HCT116 (cell line): ENCODE measurements around the gene HHIPL1. TPM values are rescaled to one million over a fixed set of nuclear protein-coding genes. Genes with fewer than 3 reads are reported as not detected.
"Not testable (repeated sequence)": the region's sequence is repeated elsewhere in the genome, so short reads cannot be mapped to it uniquely, and the experiment has no call there.

Experiments used
- ATAC-seq: fragments of 200-7000 bp; cut with Tn5 transposase; 2 replicates; pipeline ENCODE4 v1.9.1; 2020; ENCODE audit warnings: mild to moderate bottlenecking, moderate library complexity
- BruUV-seq: library from RNA; stranded (reverse); fragments of 400-500 nt; replicated peaks from 2 replicates; lab custom pipeline; 2021; lab: Mats Ljungman, UMichigan
- CTCF ChIA-PET: fragments of 300-600 bp; sonication (Branson Sonifier 250); formaldehyde crosslinking; loops from one replicate; lab custom pipeline; 2021; ENCODE audit warnings: antibody characterized with exemption; lab: Charles Lee
- POLR2A ChIA-PET: fragments of 300-600, 350-600 bp; sonication (Branson Sonifier 250); formaldehyde crosslinking; loops from one replicate; lab custom pipeline; 2021; ENCODE audit warnings: antibody characterized with exemption; lab: Charles Lee
- RAD21 ChIA-PET, 2 experiments: fragments of 300-600 bp; sonication (Branson Sonifier 250); formaldehyde crosslinking; loops; one replicate each; lab custom pipeline; 2023; ENCODE audit warnings: low total read pairs in 2 of 2; ENCODE audit not compliant: uncharacterized antibody in 2 of 2, unreplicated experiment in 2 of 2, low non-redundant PET in 1 of 2; lab: Charles Lee
- DNase-seq: peaks from one replicate; pipeline ENCODE4 v3.0.0-alpha.2; 2010; ENCODE audit warnings: low read depth, low spot score
- H2AFZ ChIP-seq: fragments of 200-600 bp; shearing (Covaris generic), sonication (generic); 2 replicates; pipeline ENCODE4 v1.6.1; 2017; ENCODE audit warnings: low read depth, mixed run types, mixed read lengths, antibody characterized with exemption, low read length; ENCODE audit not compliant: poor library complexity, severe bottlenecking
- H3K27ac ChIP-seq: 2 replicates; pipeline ENCODE4 v1.5.1; 2012; ENCODE audit warnings: low read depth, low read length
- H3K27me3 ChIP-seq: fragments of 200-600 bp; sonication (generic); 2 replicates; pipeline ENCODE4 v1.6.1; 2016; ENCODE audit warnings: mixed run types, low read length, mixed read lengths; ENCODE audit not compliant: insufficient read depth
- H3K36me3 ChIP-seq, 2 experiments: fragments of 200-500 bp in 1 of 2; fragments of 200-600 bp in 1 of 2; sonication (Bioruptor generic) in 1 of 2; sonication (generic) in 1 of 2; 2 replicates each; pipeline versions ENCODE4 v1.5.1 to v1.6.1; 2014 to 2016; ENCODE audit warnings: low read length in 2 of 2, inconsistent platforms in 1 of 2, mixed read lengths in 1 of 2, mixed run types in 1 of 2; ENCODE audit not compliant: insufficient read depth in 2 of 2, control insufficient read depth in 1 of 2
- H3K4me1 ChIP-seq, 2 experiments: fragments of 200-600 bp in 1 of 2; sonication (generic) in 1 of 2; 2 replicates each; pipeline versions ENCODE4 v1.5.1 to v1.6.1; 2012 to 2017; ENCODE audit warnings: low read length in 2 of 2, inconsistent platforms in 1 of 2, mild to moderate bottlenecking in 1 of 2, mixed read lengths in 1 of 2, mixed run types in 1 of 2, moderate library complexity in 1 of 2; ENCODE audit not compliant: insufficient read depth in 2 of 2, control insufficient read depth in 1 of 2
- H3K4me2 ChIP-seq: fragments of 200-600 bp; sonication (generic); 2 replicates; pipeline ENCODE4 v1.6.1; 2017; ENCODE audit warnings: mixed run types, low read length, mixed read lengths
- H3K4me3 ChIP-seq, 2 experiments: fragments of 200-600 bp in 1 of 2; sonication (generic) in 1 of 2; replicated peaks in 1 of 2; 2 replicates each; pipeline ENCODE4 v1.5.1; 2011 to 2016; ENCODE audit warnings: low read length in 2 of 2, control low read depth in 1 of 2, low read depth in 1 of 2, mild to moderate bottlenecking in 1 of 2, mixed read lengths in 1 of 2, mixed run types in 1 of 2
- H3K79me2 ChIP-seq: fragments of 200-600 bp; sonication (generic); 2 replicates; pipeline ENCODE4 v1.6.1; 2017; ENCODE audit warnings: mild to moderate bottlenecking, mixed run types, low read length, moderate library complexity, mixed read lengths; ENCODE audit not compliant: insufficient read depth
- H3K9ac ChIP-seq: fragments of 200-600 bp; sonication (generic); 2 replicates; pipeline ENCODE4 v1.6.1; 2016; ENCODE audit warnings: low read length, mixed read lengths
- H3K9me2 ChIP-seq: fragments of 200-600 bp; sonication (generic), shearing (Covaris generic); 2 replicates; pipeline ENCODE4 v1.6.1; 2017; ENCODE audit warnings: mixed run types, mild to moderate bottlenecking, moderate library complexity; ENCODE audit not compliant: insufficient read depth
- H3K9me3 ChIP-seq, 2 experiments: fragments of 200-500 bp in 1 of 2; fragments of 200-600 bp in 1 of 2; sonication (Bioruptor generic) in 1 of 2; sonication (generic) in 1 of 2; 2 replicates each; pipeline ENCODE4 v1.6.1; 2014 to 2017; ENCODE audit warnings: low read length in 2 of 2, mixed read lengths in 2 of 2, inconsistent platforms in 1 of 2, low read depth in 1 of 2, mild to moderate bottlenecking in 1 of 2, mixed run types in 1 of 2, moderate library complexity in 1 of 2; ENCODE audit not compliant: control insufficient read depth in 1 of 2, insufficient read depth in 1 of 2
- H4K20me1 ChIP-seq: fragments of 200-600 bp; sonication (generic), shearing (Covaris generic); 2 replicates; pipeline ENCODE4 v1.6.1; 2017; ENCODE audit warnings: mixed run types, mild to moderate bottlenecking, moderate library complexity; ENCODE audit not compliant: insufficient read depth
- EGR1 ChIP-seq: IDR thresholded peaks from 2 replicates; pipeline ENCODE4 v1.6.1; 2012; ENCODE audit warnings: low read depth
- JUND ChIP-seq: IDR thresholded peaks from 2 replicates; pipeline ENCODE4 v1.6.1; 2012
- MAX ChIP-seq: IDR thresholded peaks from 2 replicates; pipeline ENCODE4 v1.6.1; 2012
- intact Hi-C: fragments of 100-400 bp; cut with micrococcal nuclease; formaldehyde crosslinking; loops from 2 replicates; pipeline ENCODE4 v1.10.0; 2022
- total RNA-seq: library from RNA; stranded (reverse); gene quantifications from one replicate; pipeline ENCODE4 v1.2.1, GENCODE V29; 2021; ENCODE audit not compliant: unreplicated experiment

Gene HHIPL1
- total RNA-seq, 1 experiment from 2014 or later: not detected

GRCh38 chr14:99660794-99661193, 15.9 kb downstream of the HHIPL1 start:
- H3K4me1 ChIP-seq: peaks cover 4 to 8% of the 10 kb centered on the region in 2 experiments; a peak in 3 of 4 replicates
- BruUV-seq: no TSS peak
- POLR2A ChIA-PET: no interaction called here
- no peak for DNase-seq
- intact Hi-C loops: no loop called here
- CTCF ChIA-PET: no interaction called here
- H3K27me3 ChIP-seq: 0 out of 2 replicates have a peak, but pooled peaks cover 7% of the 10 kb centered on the region
- no peak overlapping the region for H3K4me3 ChIP-seq
- RAD21 ChIA-PET: no interaction called here
- no peaks in the 10 kb centered on the region for H3K36me3 ChIP-seq
- H3K4me2 ChIP-seq: peak overlapping the region; percentile 19; the same call in 1 of the 2 replicates
- no peak for ATAC-seq
- H3K79me2 ChIP-seq: no peaks in the 10 kb centered on the region
- TF ChIP-seq JUND (no peak), MAX (no peak), EGR1 (no peak)
- TF ChIP-seq, all 23 proteins: peak for 0
- H4K20me1 ChIP-seq: no peaks in the 10 kb centered on the region
- H3K9me2 ChIP-seq: no peaks in the 10 kb centered on the region
- H2AFZ ChIP-seq: no peak overlapping the region
- no peaks in the 10 kb centered on the region for H3K9me3 ChIP-seq
- no peak overlapping the region for H3K9ac ChIP-seq
- H3K27ac ChIP-seq: no peak overlapping the region

GRCh38 chr14:99661206-99661605, 16.3 kb downstream of the HHIPL1 start:
- BruUV-seq, H3K27me3 ChIP-seq, H3K27ac ChIP-seq, H3K9me3 ChIP-seq, H3K36me3 ChIP-seq, POLR2A ChIA-PET, H3K9me2 ChIP-seq, DNase-seq, H4K20me1 ChIP-seq, H3K79me2 ChIP-seq, CTCF ChIA-PET, H2AFZ ChIP-seq, ATAC-seq, intact Hi-C loops, H3K4me1 ChIP-seq, H3K9ac ChIP-seq, H3K4me3 ChIP-seq, RAD21 ChIA-PET: not testable (repeated sequence)
- peak overlapping the region; percentile 19; the same call in 1 of the 2 replicates for H3K4me2 ChIP-seq
